Measurements from ENCODE around the gene NACC1. TPM values are rescaled to one million over a fixed set of nuclear protein-coding genes. Genes with fewer than 3 reads are reported as not detected.

NACC1 gene
- total RNA-seq, 1 donor from 2014 or later, result 117 TPM

DNA sequence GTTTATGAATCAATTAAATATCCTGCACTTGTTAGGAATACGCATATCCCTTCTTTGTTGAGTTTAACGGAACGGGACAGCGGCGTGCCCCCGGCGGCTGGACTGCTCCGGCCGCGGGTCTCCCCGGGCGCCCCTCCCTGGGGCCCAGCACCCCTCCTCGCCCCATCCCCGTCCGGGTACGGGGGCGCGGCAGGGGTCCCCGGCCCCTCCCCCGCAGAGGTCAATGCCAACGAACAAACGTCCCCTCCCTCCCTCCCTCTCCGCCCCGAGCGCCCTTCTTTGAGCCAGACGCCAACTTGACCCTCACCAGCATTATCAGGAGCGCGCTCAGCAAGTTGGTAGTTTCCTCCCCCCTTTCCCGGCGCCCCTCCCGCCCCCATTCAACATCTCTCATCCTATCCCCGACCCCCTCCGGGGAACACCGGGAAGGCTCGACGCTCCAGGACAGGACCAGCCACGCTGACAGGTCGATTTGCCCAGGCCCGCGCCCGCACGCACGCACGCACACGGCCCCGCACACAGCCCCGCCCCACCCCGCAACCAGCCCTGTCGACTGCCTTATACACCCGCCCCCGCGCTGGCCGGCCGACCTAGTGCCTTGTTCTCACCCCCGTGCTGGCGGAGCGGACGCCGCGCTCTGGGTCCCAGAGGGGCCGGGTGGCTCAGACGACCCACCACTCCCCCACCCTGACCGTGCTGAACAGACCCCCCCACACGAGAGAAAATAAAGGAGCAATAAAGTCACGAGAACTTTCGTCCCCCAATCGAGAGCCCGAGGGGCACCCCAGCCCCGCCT, 20.4 kb upstream of the NACC1 start:
- Mint-ChIP-seq H3K9me3 (no peaks in the 10 kb centered on the region), H3K27ac (no peak overlapping the region), H3K4me3 (ENCODE audit: low read depth) (peak overlapping the region; percentile 73), H3K4me1 (ENCODE audit: low read depth) (peaks cover 45% of the 10 kb centered on the region), H3K36me3 (ENCODE audit: low read depth) (peaks cover 3% of the 10 kb centered on the region), H3K27me3 (ENCODE audit: low read depth) (peaks cover 29% of the 10 kb centered on the region)
- no peak for DNase-seq (ENCODE audit: low spot score)
- intact Hi-C loops (cut with micrococcal nuclease), result loop anchor here (1.0 to 5.0 kb wide), 2 partner anchors 85 to 260 kb away; partner anchors contain the start of gene MAST1

DNA sequence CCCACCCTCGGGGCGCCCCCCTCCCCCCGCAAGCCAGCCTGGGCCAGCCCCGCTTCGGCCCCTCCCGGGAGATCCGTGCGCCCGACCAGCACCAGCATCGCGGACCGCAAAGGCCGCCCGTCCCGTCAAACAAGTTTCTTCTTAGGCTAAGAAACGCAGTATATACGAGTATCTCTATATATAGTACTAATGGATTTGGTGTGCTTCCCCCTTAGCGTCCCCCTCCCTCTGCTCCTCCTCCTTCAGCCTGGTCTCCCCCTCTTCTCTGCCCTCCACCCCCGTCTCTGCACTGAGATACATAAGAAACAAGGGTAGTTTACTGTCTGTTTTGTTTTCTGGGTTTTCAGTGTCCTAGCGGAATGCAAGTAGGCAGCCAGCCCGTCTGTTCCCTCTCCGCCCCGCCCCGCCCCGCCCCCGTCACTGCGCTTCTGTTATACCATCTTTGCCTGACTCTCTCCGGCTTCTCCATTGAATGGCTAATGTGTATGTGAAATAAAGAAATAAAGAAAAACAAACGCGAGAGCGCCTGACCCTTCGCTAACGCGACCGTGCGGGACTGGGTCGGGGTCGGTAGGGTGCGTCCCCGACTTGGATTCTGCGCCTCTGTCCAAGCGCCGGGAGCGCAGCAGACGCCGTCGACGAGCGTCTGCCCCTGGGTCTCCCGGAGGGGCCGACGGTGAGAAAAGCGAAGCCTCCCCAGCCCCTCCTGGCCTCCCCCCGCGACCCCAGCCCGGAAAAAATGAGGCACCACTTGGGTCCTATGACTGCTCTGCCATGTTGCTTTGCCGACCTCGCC, 19.6 kb upstream of the NACC1 start:
- intact Hi-C loops (cut with micrococcal nuclease), result loop anchor here (5.0 kb wide), 1 partner anchor 261 kb away; the partner anchor contains the start of gene MAST1
- Mint-ChIP-seq H3K4me3 (ENCODE audit: low read depth) (peak overlapping the region; percentile 84), H3K27me3 (ENCODE audit: low read depth) (peaks cover 29% of the 10 kb centered on the region), H3K9me3 (no peaks in the 10 kb centered on the region), H3K4me1 (ENCODE audit: low read depth) (peaks cover 47% of the 10 kb centered on the region), H3K27ac (peak overlapping the region; percentile 92), H3K36me3 (ENCODE audit: low read depth) (peaks cover 3% of the 10 kb centered on the region)
- no peak for DNase-seq (ENCODE audit: low spot score)

DNA sequence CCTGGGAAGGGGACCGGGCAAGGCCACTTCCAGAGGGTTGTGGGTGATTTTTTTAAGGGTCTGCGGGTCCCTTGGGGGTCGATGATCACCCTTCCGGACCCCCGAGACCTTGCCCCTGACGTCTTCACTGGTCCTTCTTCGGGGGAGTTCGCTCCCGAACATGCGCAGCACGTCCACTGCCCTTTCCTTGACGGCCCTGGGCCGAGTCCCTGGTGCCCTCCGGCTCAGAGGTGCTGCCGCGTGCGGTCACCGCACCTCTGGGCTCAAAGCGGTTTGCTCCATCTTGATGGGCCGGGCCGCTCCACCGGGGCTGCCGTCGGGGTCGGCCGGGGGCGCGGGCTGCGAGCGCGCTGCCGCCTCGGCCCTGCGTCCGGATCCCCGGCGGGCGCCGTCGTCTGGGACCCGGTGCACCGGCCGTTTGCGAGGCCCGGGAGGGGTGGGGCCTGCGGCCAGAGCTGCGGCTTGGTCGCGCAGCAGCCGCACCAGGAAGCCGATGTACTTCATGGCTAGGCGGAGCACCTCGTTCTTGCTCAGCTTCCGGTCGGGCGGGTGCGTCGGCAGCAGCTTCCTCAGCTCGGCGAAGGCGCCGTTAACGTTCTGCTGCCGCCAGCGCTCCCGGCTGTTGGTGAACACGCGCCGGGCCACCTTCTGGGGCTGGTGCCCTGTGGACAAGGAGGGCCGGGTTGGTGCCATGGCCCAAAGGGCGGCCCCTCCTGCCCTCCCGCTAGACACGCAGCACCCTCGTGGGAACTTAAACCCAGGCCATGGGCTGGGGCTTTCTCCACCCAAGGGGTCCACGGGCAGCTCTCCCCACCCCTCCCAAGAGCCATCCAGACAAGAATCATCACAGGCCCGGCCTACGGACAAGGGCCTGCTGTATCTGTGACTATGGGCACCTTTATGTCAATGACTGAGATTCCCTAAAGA, 18.7 kb upstream of the NACC1 start:
- intact Hi-C loops (cut with micrococcal nuclease), result loop anchor here (5.0 kb wide), 1 partner anchor 262 kb away; the partner anchor contains the start of gene MAST1
- Mint-ChIP-seq H3K27me3 (ENCODE audit: low read depth) (peaks cover 26% of the 10 kb centered on the region), H3K4me1 (ENCODE audit: low read depth) (peaks cover 43% of the 10 kb centered on the region), H3K9me3 (no peaks in the 10 kb centered on the region), H3K27ac (peak overlapping the region; percentile 92), H3K4me3 (ENCODE audit: low read depth) (peak overlapping the region; percentile 84), H3K36me3 (ENCODE audit: low read depth) (peaks cover 3% of the 10 kb centered on the region)
- peak; percentile 83 for DNase-seq (ENCODE audit: low spot score)

DNA sequence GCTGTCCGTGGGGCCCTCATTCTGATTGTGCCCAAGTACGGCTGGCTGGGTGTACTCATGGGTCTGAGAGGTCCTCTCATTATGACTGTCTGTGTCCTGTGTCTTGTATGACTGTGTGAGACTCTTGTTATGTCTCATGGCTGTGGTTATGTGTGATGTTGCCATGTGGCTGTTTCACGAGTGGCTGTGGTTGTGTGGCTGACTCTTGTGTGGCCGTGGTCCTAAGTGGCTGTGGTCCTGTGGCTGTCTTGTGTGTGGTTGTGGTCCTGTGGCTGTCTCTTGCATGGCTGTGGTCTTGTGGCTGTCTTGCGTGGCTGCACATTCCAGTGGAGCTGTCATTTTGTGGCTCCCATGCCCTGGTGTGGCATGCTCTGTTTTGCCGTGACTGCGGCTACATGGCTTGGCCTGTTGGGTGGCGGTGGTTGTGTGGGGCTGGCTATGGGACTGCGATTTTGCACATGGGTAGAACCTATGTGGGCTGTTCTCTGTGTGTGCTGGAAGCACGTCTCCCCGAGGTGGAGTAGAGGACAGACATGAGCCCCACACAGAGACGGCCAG, 18.0 kb upstream of the NACC1 start:
- Mint-ChIP-seq H3K4me3 (ENCODE audit: low read depth) (peak overlapping the region; percentile 66), H3K27ac (peak overlapping the region; percentile 80), H3K36me3 (ENCODE audit: low read depth) (peaks cover 6% of the 10 kb centered on the region), H3K4me1 (ENCODE audit: low read depth) (peaks cover 40% of the 10 kb centered on the region), H3K27me3 (ENCODE audit: low read depth) (peaks cover 20% of the 10 kb centered on the region), H3K9me3 (no peaks in the 10 kb centered on the region)
- intact Hi-C loops (cut with micrococcal nuclease), result loop anchor here (2.0 to 5.0 kb wide), 3 partner anchors 33 to 162 kb away; no protein-coding TSS in a partner anchor
- peak; percentile 72 for DNase-seq (ENCODE audit: low spot score)

DNA sequence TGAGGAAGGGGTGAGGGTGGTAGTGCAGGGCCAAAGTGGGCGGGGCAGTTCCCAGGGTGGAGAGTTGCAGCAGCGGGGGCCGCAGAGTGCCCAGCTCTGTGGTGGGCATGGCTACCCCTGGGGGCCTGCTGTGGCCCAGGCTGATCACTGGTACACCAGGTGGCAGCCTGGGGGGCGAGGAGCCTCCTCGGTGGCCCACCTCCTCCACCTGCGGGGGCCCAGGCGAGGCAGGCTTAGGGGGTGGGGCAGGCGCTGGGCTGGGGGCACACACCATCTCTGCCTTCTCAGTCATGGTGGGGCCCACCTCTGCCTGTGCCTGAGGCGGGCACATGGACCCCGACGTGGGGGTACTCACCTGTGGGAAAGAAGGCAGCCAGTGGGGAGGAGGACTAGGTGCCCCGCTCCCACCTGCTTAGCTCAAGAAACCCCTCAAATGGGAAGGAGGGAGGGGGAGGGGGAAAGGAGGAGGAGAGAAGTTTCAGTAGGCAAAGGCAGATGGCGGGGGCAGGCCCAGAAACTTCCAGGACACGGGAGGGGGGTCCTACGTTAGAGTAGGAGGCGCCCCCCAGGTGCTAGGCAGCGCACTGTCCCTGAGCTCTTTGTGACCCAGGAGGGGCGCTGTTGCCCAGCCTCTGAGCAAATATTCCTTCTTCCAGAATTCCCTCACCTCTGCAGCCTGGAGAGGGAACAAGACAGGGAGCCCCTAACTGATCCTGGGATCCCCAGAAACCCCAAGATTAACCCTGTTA, 17.0 kb upstream of the NACC1 start:
- H3K4me3 Mint-ChIP-seq (ENCODE audit: low read depth), result peak overlapping the region; percentile 56
- DNase-seq (ENCODE audit: low spot score), result no peak
- no peak overlapping the region for H3K27ac Mint-ChIP-seq
- intact Hi-C loops (cut with micrococcal nuclease), result loop anchor here (2.0 to 5.0 kb wide), 3 partner anchors 32 to 161 kb away; no protein-coding TSS in a partner anchor
- H3K9me3 Mint-ChIP-seq, result no peaks in the 10 kb centered on the region
- peaks cover 17% of the 10 kb centered on the region for H3K27me3 Mint-ChIP-seq (ENCODE audit: low read depth)
- peaks cover 37% of the 10 kb centered on the region for H3K4me1 Mint-ChIP-seq (ENCODE audit: low read depth)
- peaks cover 7% of the 10 kb centered on the region for H3K36me3 Mint-ChIP-seq (ENCODE audit: low read depth)

DNA sequence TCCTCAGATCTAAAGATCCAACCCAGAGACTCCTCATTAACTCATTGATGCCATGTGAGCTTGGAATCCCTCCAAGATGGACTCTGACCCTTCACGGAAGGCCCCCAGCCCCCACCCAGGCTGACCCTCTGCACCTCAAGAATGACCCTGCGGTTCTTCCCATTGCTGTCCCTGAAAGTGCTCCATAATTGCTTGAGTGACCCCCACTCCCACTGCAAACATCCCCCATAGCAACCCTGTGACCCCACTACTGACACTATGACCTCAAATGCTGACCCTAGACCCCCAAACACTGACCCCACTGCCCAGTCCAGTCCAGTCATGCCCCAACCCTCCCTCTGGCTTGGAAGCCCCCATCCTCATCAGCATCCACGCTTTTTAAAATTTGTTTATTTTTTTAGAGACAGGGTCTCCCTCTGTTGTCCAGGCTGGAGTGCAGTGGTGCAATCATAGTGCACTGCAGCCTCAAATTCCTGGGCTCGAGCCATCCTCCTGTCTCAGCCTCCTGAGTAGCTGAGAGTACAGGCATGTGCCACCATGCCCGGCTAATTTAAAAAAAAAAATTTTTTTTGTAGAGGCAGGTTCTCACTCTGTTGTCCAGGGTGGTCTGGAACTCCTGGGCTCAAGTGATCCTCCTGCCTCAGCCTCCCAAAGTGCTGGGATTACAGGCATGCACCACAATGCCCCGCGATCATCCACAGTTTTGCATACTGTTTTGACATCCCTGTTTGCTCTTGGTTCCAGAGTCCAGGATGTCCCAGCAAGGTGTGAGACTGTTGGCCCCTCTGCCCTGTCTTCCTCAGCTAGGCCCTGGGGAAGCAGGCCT, 16.3 kb upstream of the NACC1 start:
- H3K36me3 Mint-ChIP-seq (ENCODE audit: low read depth), result peaks cover 11% of the 10 kb centered on the region
- peaks cover 34% of the 10 kb centered on the region for H3K4me1 Mint-ChIP-seq (ENCODE audit: low read depth)
- intact Hi-C loops (cut with micrococcal nuclease), result loop anchor here (2.0 to 5.0 kb wide), 3 partner anchors 31 to 160 kb away; no protein-coding TSS in a partner anchor
- H3K27ac Mint-ChIP-seq, result no peak overlapping the region
- no peaks in the 10 kb centered on the region for H3K9me3 Mint-ChIP-seq
- peaks cover 13% of the 10 kb centered on the region for H3K27me3 Mint-ChIP-seq (ENCODE audit: low read depth)
- no peak for DNase-seq (ENCODE audit: low spot score)
- peak overlapping the region; percentile 71 for H3K4me3 Mint-ChIP-seq (ENCODE audit: low read depth)

DNA sequence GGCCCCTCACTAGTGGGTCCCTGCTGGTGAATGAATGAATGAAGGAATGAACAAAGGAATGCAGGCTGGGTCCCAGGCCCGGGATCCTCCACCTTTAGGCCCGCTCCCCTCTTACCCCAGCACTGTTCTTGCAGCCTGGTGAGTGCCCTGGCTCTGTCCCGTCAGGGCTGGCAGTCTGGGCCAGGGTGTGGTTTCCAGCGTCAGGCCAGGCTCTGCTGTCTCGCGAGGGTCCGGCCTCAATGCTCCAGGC, 15.7 kb upstream of the NACC1 start:
- no peaks in the 10 kb centered on the region for H3K9me3 Mint-ChIP-seq
- peaks cover 14% of the 10 kb centered on the region for H3K36me3 Mint-ChIP-seq (ENCODE audit: low read depth)
- H3K4me3 Mint-ChIP-seq (ENCODE audit: low read depth), result peak overlapping the region; percentile 71
- H3K27me3 Mint-ChIP-seq (ENCODE audit: low read depth), result peaks cover 9% of the 10 kb centered on the region
- no peak for DNase-seq (ENCODE audit: low spot score)
- H3K4me1 Mint-ChIP-seq (ENCODE audit: low read depth), result peaks cover 31% of the 10 kb centered on the region
- no peak overlapping the region for H3K27ac Mint-ChIP-seq
- intact Hi-C loops (cut with micrococcal nuclease), result loop anchor here (5.0 kb wide), 1 partner anchor 160 kb away; no protein-coding TSS in a partner anchor

DNA sequence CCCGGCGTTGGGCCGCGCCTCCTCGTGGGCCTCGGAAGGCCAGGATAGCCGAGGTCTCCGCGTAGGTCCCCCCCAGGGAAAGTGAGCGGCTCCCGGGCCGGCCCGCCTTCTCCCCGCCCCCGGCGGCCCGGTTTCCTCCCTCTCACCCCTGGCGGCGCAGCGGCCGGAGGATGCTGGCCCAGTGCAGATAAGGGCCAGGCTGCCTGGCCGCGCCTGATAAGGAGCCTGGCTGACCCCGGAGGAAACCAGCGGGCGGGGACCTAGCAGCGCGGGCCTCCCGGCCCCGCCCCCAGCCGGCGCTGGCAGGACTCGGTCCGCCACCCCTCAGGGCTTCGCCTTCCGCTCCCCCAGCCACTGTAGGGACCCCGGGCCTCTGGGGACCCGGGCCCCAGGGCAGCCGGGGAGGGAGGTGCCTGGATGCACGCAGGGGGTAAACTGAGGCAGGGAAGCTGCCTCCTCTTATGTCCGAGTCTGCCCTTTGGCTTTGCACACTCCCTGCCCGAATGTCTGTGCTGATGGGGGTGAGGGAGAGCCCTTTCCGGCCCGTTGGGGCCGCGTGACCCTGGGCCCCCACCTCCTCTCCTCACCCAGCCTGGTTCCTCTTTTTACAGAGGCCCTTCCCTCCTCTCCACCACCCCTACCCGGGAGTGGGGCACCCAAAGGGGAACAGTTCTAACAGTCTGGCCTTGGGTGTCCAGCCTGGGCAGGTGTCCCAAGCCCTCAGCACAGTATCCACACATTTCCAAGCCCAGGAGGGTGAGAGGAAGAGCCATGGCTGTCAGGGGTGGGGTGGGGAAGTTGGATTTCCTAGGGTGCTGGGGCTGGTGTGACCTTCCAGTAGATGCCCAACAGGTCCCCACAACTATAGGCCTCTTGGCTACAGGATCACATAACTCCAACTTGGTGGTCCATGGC, 15.1 kb upstream of the NACC1 start, which contains the start of gene LYL1:
TSS of gene LYL1 (minus strand) at position 193 of the 915 bp plus-strand sequence. CDS start 1,687 bp downstream, outside the sequence.
- peaks cover 31% of the 10 kb centered on the region for H3K4me1 Mint-ChIP-seq (ENCODE audit: low read depth)
- intact Hi-C loops (cut with micrococcal nuclease), result loop anchor here (5.0 kb wide), 1 partner anchor 159 kb away; no protein-coding TSS in a partner anchor
- H3K9me3 Mint-ChIP-seq, result no peaks in the 10 kb centered on the region
- H3K27ac Mint-ChIP-seq, result no peak within 1 kb of the TSS
- no peak for DNase-seq (ENCODE audit: low spot score)
- H3K4me3 Mint-ChIP-seq (ENCODE audit: low read depth), result peak within 1 kb of the TSS; percentile 71
- H3K36me3 Mint-ChIP-seq (ENCODE audit: low read depth), result peaks cover 19% of the 10 kb centered on the region
- H3K27me3 Mint-ChIP-seq (ENCODE audit: low read depth), result peaks cover 5% of the 10 kb centered on the region

DNA sequence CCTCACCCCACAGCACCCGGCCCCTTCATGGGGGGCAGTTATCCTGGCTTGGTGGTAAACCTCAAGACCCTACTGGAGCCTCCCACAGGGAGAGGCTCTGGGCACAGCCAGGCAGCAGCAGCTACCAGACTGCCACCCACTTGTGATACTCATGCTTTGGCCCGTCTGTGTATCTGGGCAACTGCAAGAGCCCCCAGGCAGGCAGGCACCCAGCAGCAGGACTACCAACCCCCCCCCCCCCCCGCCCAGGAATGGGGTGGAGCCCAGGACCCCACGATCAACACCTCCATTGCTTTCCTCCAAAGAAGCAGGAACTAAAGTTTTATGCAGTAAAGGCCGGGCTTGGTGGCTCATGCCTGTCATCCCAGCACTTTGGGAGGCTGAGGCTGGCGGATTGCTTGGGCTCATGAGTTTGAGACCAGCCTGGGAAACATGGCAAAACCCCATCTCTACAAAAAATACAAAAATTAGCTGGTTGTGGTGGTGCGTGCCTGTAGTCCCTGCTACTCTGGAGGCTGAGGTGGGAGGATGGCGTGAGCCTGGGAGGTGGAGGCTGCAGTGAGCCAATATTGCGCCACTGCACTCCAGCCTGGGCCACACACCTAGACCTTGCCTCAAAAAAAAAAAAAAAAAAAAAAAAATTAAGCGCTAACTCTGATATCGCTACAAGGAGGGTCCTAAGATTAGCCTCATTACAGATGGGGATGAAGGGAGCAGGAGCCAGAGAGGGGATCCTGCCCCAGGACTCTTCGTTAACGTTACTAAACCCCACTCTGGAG, 14.3 kb upstream of the NACC1 start:
- intact Hi-C loops (cut with micrococcal nuclease), result loop anchor here (1.0 to 5.0 kb wide), 2 partner anchors 13 to 159 kb away; partner anchors contain the start of gene TRMT1
- H3K36me3 Mint-ChIP-seq (ENCODE audit: low read depth), result peaks cover 19% of the 10 kb centered on the region
- no peak for DNase-seq (ENCODE audit: low spot score)
- peak overlapping the region; percentile 92 for H3K4me3 Mint-ChIP-seq (ENCODE audit: low read depth)
- peaks cover 1% of the 10 kb centered on the region for H3K27me3 Mint-ChIP-seq (ENCODE audit: low read depth)
- H3K9me3 Mint-ChIP-seq, result no peaks in the 10 kb centered on the region
- H3K27ac Mint-ChIP-seq, result no peak overlapping the region
- H3K4me1 Mint-ChIP-seq (ENCODE audit: low read depth), result peaks cover 27% of the 10 kb centered on the region

Measured in activated T-helper 2 cell treated with anti-CD3 and anti-CD28 coated beads, Interferon-gamma antibody, Interleukin-2, Interleukin-4, amounts not matched to agents 10 μg/mL and 5 μg/mL and 100 μg/mL, durations not matched to agents 14 hours and 24 hours and 36 hours (primary cell).